Eye (tissue), 1 donor: Measurements from ENCODE around the gene FNDC7.
"Not testable (repeated sequence)": the region's sequence is repeated elsewhere in the genome, so short reads cannot be mapped to it uniquely, and the experiment has no call there.

Experiments used
- DNase-seq: peaks from one replicate; pipeline ENCODE4 v3.0.0-alpha.2; 2015

FNDC7 gene

GRCh38 chr1:108745980-108746381 lies 33.3 kb downstream of the FNDC7 start:
- no peak for DNase-seq

GRCh38 chr1:108746382-108747170 lies 33.9 kb downstream of the FNDC7 start, which contains the start of gene STXBP3:
STXBP3 (plus strand) TSS chr1:108746674; CDS start chr1:108746738, 64 bp downstream.
- peak; percentile 99 for DNase-seq

GRCh38 chr1:108747171-108747850 lies 34.6 kb downstream of the FNDC7 start:
- DNase-seq, result peak; percentile 95

- DNase-seq, result no peak
These were observed 35.2 kb downstream of the FNDC7 start for GRCh38 chr1:108747898-108748297.

GRCh38 chr1:108749081-108749480 lies 36.4 kb downstream of the FNDC7 start:
- DNase-seq, result no peak

GRCh38 chr1:108750476-108751181 lies 37.9 kb downstream of the FNDC7 start:
- DNase-seq, result peak; percentile 20

GRCh38 chr1:108753363-108753762 lies 40.7 kb downstream of the FNDC7 start:
- DNase-seq, result no peak

GRCh38 chr1:108758796-108759195 lies 46.1 kb downstream of the FNDC7 start:
- DNase-seq, result no peak

GRCh38 chr1:108767115-108767514 lies 54.4 kb downstream of the FNDC7 start:
- DNase-seq, result no peak

- DNase-seq, result no peak
These were observed 55.0 kb downstream of the FNDC7 start for GRCh38 chr1:108767708-108768107.

- DNase-seq, result no peak
These were observed 65.1 kb downstream of the FNDC7 start for GRCh38 chr1:108777839-108778238.

- DNase-seq, result no peak
These were observed 66.7 kb downstream of the FNDC7 start for GRCh38 chr1:108779455-108779854.

- no peak for DNase-seq
These were observed 68.3 kb downstream of the FNDC7 start for GRCh38 chr1:108780937-108781574.

- DNase-seq, result not testable (repeated sequence)
These were observed 68.9 kb downstream of the FNDC7 start for GRCh38 chr1:108781575-108781944.

- DNase-seq, result no peak
These were observed 72.6 kb downstream of the FNDC7 start for GRCh38 chr1:108785264-108785663.

- DNase-seq, result no peak
These were observed 73.2 kb downstream of the FNDC7 start for GRCh38 chr1:108785880-108786279.

GRCh38 chr1:108791790-108792189 lies 79.1 kb downstream of the FNDC7 start:
- no peak for DNase-seq
